Measurements from ENCODE around the gene JAM3.
"Not testable (repeated sequence)": the region's sequence is repeated elsewhere in the genome, so short reads cannot be mapped to it uniquely, and the experiment has no call there.

Gene JAM3

DNA sequence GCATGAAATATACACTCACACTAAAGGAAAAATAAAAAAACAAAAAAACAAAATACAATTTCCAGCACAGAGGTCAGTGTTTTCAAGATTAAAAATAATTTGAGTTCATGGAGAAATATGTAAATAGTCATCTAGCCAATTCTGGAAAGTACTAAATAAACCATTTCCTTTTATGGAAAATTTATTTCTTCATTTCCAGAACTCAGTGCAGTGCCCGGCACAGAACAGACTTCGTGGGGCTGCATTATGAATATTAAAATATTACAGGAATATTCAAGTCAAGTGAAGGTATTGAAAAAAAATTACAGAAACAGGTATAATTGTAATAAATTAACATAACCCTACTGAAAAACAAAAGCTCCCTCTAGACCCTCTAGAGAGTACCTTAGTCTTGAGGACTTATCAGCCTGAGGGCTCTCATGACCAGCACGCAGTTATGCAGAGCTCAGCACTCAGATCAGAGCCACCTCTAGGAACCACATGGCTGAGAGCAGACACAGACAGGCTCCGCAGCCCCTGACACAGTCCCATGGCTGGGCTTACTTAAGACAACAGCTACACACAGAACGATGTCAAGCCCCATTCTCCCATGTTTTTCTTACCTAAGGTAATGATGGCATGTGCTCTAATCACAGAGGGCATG lies 109.3 kb downstream of the JAM3 start:
- DNase-seq (ENCODE audit: low read depth in 2 of 2) = no peak

DNA sequence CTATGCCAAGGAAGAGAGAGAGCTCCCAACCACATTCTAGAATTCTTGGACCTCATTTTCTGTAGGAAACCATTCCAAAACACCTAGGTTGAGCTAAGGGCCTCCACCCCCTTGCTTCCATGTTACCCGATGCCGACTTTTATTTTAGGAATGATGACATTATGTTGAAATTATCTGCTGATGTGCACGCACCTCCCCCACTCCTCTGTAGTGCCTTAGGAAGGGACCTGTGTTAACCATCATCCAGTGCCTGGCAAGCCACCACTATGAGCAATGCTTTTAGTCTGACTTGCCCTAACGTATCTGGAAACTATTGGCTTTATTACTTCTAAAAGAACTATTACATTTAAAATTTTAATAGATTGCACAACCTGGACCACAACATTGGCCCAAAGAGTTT lies 112.8 kb downstream of the JAM3 start:
- no peak for DNase-seq (ENCODE audit: low read depth in 2 of 2)

DNA sequence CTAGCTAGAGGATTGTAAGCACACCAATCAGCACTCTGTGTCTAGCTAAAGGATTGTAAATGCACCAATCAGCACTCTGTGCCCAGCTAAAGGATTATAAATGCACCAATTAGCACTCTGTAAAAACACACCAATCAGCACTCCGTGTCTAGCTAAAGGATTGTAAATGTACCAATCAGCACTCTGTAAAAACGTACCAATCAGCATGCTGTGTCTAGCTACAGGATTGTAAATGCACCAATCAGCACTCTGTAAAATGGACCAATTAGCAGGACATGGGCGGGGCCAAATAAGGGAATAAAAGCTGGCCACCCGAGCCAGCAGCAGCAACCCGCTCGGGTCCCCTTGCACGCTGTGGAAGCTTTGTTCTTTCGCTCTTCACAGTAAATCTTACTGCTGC lies 119.2 kb downstream of the JAM3 start:
- DNase-seq (ENCODE audit: low read depth in 2 of 2) = not testable (repeated sequence)

DNA sequence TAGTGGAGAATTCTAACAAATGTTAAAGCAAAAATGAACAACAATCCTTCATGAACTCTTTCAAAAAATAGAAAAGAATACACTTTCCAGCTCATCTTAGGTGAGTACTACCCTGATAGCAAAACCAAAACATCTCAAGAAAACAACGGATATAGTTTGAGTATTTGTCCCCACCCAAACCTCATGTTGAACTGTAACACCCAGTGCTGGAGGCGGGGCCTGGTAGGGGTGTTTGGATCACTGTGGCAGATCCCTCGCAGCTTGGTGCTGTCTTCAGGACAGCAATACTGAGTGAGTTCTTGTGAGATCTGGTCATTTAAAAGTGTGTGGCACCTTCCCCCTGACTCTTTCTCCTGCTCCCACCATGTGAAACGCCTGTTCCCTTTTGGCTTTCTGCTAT lies 127.9 kb downstream of the JAM3 start:
- no peak for DNase-seq (ENCODE audit: low read depth in 2 of 2)

DNA sequence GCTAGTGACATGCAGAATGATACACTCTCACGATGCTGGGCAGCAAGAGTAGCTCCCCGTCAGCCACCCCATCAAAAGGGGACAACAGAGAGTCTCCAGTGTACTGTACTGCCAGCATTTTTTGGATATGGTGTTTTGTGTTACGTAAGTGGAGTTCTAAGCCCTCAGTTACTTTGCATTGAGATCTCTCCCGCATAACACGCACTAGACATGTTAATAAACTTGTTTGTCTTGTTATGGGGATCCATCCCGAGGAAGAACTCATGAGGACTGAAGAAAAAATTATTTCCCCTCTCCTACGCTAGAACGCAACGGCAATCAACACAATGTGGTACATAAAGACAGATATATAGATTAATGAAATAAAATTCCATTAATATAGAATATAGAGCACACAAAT lies 130.7 kb downstream of the JAM3 start:
- DNase-seq (ENCODE audit: low read depth in 2 of 2) = no peak

DNA sequence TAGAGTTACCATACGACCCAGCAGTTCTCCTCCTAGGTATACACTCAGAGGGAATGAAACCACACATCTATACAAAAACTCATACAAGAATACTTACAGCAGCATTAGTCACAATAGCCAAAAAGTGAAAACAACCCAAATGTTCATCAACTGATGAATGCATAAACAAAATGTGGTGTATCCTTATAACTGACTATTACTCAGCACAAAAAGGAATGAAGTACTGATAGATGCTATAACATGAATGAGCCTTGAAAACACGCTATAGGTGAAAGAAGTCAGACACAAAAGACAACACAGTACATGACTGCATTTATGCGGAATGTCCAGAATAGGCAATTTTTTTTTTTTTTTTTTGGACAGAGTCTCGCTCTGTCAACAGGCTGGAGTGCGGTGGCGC lies 131.8 kb downstream of the JAM3 start:
- no peak for DNase-seq (ENCODE audit: low read depth in 2 of 2)

All from stimulated activated CD4-positive, alpha-beta T cell treated with anti-CD3 and anti-CD28 coated beads, Interleukin-15, amount 100 ng/mL, for 48 hours (primary cell).